ENCODE results near the gene COPG1. TPM values are rescaled to one million over a fixed set of nuclear protein-coding genes. Genes with fewer than 3 reads are reported as not detected.

COPG1 gene
- total RNA-seq, 1 donor from 2014 or later, result 216 TPM

Other genes starting within 250 kb of the COPG1 start
- gene EFCC1, start 248.3 kb upstream of the COPG1 start, total RNA-seq, result 25.1 TPM
- gene GP9, start 188.8 kb upstream of the COPG1 start, total RNA-seq, result not detected
- gene RAB43, start 127.8 kb upstream of the COPG1 start, total RNA-seq, result 36.2 TPM
- 23.6 TPM for gene ISY1, start 88.5 kb upstream of the COPG1 start, total RNA-seq
- 315 TPM for gene CNBP, start 65.7 kb upstream of the COPG1 start, total RNA-seq
- gene HMCES, start 29.3 kb downstream of the COPG1 start, total RNA-seq, result 44.3 TPM
- 4.9 TPM for gene EFCAB12, start 179.0 kb downstream of the COPG1 start, total RNA-seq
- gene MBD4, start 190.3 kb downstream of the COPG1 start, total RNA-seq, result 34.9 TPM
- gene IFT122, start 190.6 kb downstream of the COPG1 start, total RNA-seq, result 28.6 TPM